Measurements from ENCODE around the gene ANKRD18B. TPM values are rescaled to one million over a fixed set of nuclear protein-coding genes. Genes with fewer than 3 reads are reported as not detected.
"Not testable (repeated sequence)": the region's sequence is repeated elsewhere in the genome, so short reads cannot be mapped to it uniquely, and the experiment has no call there.

Gene ANKRD18B
- total and polyA plus RNA-seq, 2 of the 8 experiments (the other 6 are each of a cell fraction or from before 2014, with no cell fraction given): 1.6 to 13.8 TPM

- no peak for TF ChIP-seq RNF2 (IDR thresholded peaks at IDR 0.05; ENCODE audit: borderline replicate concordance, low read depth, low read length, missing control alignments, poor library complexity, severe bottlenecking)
- TF ChIP-seq FOSL1 (IDR thresholded peaks at IDR 0.05; ENCODE audit: insufficient read depth, low read depth, low read length): no peak
These were observed 35.0 kb upstream of the ANKRD18B start (continued) for GRCh38 chr9:33489066-33489465.

GRCh38 chr9:33493819-33494218, 30.2 kb upstream of the ANKRD18B start:
- H2BK5ac ChIP-seq (ENCODE audit: low read depth, low read length); H3K23me2 ChIP-seq (ENCODE audit: low read depth, low read length); H3K9ac ChIP-seq (replicated peaks in 1 of 4; ENCODE audit: extremely low read depth in 1 of 4, low read depth in 3 of 4, low read length in 3 of 4); H3K79me1 ChIP-seq (ENCODE audit: low read depth, low read length); H2AFZ ChIP-seq (ENCODE audit: low read length); H3K4me3 ChIP-seq (ENCODE audit: extremely low read depth in 1 of 4, insufficient read depth in 2 of 4, low read depth in 3 of 4, low read length in 4 of 4); H3K56ac ChIP-seq (replicated peaks; ENCODE audit: insufficient read length, low read depth, low read length); H3K27ac ChIP-seq (ENCODE audit: low read depth, low read length); DNase-seq (ENCODE audit: low read depth in 1 of 2, low spot score in 2 of 2); H3K27me3 ChIP-seq (replicated peaks in 1 of 4; ENCODE audit: control insufficient read depth in 3 of 4, extremely low read depth in 1 of 4, insufficient read depth in 3 of 4, low read length in 3 of 4); FAIRE-seq; H4K8ac ChIP-seq (ENCODE audit: extremely low read depth, insufficient read depth, low read length); H3K23ac ChIP-seq (ENCODE audit: insufficient read length); H2BK20ac ChIP-seq (ENCODE audit: low read length); H2AK5ac ChIP-seq (ENCODE audit: low read depth, low read length); H3K4ac ChIP-seq (replicated peaks; ENCODE audit: insufficient read length, low read depth, low read length); H4K20me1 ChIP-seq (replicated peaks in 1 of 2; ENCODE audit: control insufficient read depth in 1 of 2, insufficient read depth in 2 of 2, low read length in 2 of 2); H2BK15ac ChIP-seq (ENCODE audit: low read length); H3K14ac ChIP-seq (ENCODE audit: insufficient read length); H2BK120ac ChIP-seq (replicated peaks; ENCODE audit: low read depth, low read length); H2BK12ac ChIP-seq (ENCODE audit: low read depth, low read length); H4K91ac ChIP-seq (replicated peaks; ENCODE audit: insufficient read length, low read length); H3K36me3 ChIP-seq (ENCODE audit: control insufficient read depth in 2 of 4, insufficient read depth in 4 of 4, low read length in 3 of 4); H3K79me2 ChIP-seq (ENCODE audit: control insufficient read depth in 1 of 2, insufficient read depth in 2 of 2, low read length in 2 of 2); POLR2A ChIA-PET (ENCODE audit: partially characterized antibody); H4K5ac ChIP-seq (ENCODE audit: insufficient read length, low read depth, low read length); H3K4me1 ChIP-seq (replicated peaks in 1 of 4; ENCODE audit: control insufficient read depth in 3 of 4, insufficient read depth in 4 of 4, low read length in 3 of 4); H3K18ac ChIP-seq (ENCODE audit: extremely low read depth, low read length); H3K4me2 ChIP-seq (ENCODE audit: insufficient read depth in 1 of 2, low read depth in 2 of 2, low read length in 2 of 2); H3K9me3 ChIP-seq (ENCODE audit: insufficient read depth in 2 of 2, low read depth in 1 of 2, low read length in 1 of 2): not testable (repeated sequence)
- 92% methylated on average over 2 of the region's 2 CpGs; no CpG with 5 or more reads in 1 of the 2 experiments for WGBS, 2 experiments (ENCODE audit: extremely low coverage in 1 of 2, insufficient coverage in 1 of 2, insufficient read length in 1 of 2, insufficient replicate concordance in 2 of 2, low coverage in 1 of 2, low lambda C conversion rate in 2 of 2, missing lambda C conversion rate in 1 of 2)
- CTCF ChIA-PET (ENCODE audit: partially characterized antibody): interaction anchor here (0.9 to 1.4 kb wide), 3 partner anchors 13 to 27 kb away, joined by 3 read pairs; no protein-coding TSS in a partner anchor
